ENCODE results near the gene TPPP.
"Not testable (repeated sequence)": the region's sequence is repeated elsewhere in the genome, so short reads cannot be mapped to it uniquely, and the experiment has no call there.

The TPPP gene

DNA sequence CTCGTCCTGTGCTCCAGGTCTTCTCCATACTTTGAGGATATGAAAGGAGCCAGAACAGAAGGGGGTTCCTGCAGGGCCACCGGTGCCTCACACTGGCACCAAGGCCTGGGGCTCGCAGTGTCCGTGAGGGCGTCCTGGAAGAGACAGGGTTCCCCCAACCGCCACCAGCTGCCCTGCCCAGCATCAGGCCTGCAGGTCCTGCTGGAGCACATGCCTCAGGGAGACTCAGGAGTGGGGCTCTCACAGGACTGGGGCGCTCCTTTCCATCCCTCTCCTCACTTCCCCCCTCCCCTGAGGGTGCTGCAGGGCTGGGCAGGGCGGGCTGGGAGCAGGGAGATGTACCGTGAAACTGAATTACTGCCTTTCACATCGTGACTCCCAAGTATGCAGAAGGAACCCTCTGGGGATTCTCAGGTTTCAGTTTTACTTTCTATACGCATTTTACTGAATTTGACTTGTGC is 49.3 kb downstream of the TPPP start:
- DNase-seq, result no peak

DNA sequence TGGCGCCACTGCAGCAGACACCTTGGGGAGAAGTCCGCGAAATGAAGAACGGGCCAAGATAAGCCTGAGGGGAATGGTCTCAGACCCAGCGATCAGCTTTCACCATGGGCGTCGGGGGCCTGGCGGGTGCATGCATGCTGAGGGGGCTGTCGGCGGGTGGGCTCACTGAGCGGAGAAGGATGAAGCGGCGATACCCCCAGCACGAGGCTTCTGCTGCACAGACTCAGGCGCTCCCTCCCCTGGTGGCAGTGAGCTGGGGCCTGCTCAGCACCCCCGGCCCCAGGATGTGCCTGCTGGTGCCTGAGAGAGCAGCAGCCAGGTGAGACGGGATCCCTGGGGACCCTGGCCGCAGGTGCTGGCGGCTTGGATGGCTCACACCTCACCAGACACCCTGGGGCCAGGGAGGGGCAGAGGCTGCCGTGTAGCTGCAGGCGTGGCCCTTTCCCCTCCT is 49.8 kb downstream of the TPPP start:
- no peak for DNase-seq

DNA sequence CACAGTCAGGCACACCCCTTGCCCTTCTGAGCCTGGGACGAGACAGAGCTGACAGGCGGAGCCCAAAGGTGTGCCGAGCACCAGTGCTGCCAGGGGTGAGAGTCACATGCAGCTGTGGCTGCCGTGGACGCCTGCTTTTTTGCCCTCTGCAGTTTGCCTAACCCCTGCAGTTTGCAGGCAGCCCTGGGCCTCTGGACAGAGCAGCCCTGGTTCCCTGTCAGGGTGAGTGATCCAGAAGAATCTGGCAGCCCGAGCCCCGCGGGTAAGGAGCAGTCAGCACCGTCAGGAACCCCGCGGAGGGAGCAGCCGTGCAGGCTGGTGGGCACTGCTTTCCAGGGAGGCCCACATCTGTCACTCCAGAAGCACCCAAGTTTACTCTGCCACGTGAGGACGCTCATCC is 50.7 kb downstream of the TPPP start:
- DNase-seq, result no peak

DNA sequence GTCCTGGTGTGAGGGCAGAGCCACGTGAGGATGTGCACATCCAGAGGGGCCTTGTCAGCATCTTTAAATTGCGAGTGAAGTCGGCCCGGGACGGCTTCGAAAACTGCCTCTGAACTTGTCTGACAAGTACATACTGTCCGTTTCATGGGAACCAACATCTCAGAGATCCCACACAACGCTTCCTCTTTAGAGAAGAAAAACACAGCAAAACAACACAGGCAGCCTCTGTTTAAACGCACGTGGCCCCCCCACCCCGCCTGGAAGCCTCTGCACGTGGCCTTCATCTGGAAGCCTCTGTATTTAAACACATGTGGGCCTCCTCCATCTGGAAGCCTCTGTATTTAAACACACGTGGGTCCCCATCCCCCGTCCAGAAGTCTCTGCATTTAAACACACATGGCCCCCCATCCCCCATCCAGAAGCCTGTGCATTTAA is 51.8 kb downstream of the TPPP start:
- no peak for DNase-seq

DNA sequence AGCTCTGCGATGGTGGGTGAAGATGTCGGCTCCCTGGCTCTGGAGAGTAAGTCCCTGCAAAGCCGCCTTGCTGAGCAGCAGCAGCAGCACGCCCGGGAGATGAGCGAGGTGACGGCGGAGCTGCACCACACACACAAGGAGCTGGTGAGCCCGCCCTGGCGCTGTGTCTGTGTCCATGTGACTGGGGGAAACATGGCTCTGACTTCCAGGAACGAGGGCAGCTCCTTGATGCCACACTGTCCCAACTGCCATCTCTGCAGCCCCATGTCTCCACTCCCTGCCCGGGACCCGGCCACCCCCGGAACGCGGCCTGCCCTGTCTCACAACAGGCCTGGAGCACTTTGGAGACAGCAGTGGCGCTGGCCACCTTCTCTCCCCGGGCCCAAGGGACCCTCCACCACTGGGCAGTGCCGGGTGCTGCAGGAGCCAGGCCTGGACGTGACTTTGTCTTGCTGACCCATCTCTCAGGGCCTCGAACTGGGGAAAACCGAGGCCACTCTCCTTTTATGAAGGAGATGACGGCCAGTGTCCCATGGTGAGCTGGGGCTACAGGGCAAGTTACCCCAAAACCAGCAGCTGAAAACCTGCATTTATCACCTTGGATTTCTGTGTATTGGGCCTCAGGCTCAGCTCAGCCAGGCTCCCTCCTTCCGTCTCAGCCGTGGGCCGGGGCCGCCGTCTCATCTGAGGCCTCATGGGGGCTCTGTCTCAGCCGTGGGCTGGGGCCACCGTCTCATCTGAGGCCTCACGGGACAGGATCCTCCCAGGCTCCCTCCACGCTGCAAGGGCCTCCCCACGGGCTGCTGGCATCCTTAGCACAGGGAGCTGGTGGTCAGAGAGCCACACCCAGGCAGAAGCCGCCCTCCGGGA is 52.5 kb downstream of the TPPP start:
- DNase-seq, result no peak

DNA sequence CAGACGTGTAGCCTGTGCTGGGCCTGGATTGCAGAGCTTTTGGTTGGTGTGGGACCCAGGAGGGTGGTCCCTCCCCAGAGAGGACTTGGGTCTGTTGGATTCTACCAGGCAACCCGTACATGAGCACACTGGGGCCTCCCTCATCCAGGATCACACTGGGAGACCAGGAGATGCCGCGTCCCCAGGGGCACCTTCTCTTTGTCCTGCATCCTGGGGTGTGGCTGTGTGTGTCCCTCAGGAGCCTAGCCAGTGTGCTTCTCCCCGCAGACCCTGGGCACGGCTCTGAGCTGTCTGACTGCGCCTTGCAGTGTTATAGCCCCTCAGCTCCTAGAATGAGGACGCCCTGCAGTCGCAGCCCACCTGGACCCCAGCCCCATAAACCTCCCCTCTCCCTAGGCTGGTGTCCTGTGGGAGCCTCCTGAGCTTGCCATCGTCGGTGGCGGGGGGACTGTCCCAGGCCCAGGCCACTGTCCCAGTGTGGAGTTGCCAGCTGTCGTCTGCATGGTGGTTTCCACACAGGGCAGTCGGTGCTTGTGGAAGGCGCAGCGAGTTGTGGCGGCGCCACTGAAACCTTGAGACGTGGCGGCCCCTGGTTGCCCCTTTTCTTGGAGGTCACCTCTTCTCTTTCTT is 53.5 kb downstream of the TPPP start:
- DNase-seq, result no peak

DNA sequence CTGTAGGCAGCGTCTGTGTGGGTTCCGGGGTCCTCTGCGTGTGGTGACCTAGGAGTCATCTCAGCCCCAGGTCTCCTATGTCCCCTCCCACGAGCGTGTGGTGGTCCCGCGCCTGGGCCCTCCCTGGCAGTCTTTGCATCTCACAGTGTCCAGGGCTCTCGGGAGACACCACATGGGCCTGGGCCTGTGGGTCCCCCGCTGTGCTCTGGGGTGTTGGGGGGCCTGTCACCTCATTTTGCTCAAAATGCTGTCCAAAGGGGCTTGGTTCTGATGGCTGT is 54.0 kb downstream of the TPPP start:
- DNase-seq, result no peak

DNA sequence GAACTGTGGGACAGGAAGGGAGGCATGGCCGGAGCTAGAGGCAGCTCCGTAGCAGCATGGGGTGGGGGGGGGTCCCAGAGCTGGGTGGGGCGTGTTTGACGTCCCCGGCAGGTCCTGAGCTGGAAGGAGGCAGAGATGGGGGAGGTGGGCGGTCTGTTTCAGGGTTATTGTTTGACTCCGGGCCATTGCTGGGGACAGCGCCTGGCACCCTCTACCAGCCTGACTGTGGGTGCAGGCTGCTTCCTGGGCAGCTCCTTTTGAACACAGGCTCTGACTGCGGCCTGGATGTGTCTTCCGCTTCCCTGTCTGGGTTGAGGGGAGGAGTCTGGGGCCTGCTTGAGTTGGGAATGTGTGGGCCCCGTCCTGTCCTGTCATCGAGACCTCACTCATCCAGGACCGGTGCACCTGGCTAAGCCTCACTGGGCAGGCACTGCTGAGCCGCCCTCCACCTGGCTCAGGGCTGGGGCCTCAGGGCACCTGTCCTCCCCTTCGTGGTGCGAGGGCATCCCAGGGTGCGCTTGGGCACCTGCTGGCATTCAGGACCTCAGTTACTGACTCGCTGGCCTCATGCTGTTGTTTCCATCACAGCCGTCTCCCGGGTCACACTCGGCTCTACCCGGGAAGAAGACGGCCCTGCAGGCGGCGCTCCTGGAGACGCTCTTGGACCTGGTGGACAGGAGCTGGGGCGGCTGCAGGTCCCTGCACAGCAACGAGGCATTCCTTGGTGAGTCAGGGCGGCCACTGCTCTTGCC is 54.5 kb downstream of the TPPP start:
- DNase-seq, result no peak

DNA sequence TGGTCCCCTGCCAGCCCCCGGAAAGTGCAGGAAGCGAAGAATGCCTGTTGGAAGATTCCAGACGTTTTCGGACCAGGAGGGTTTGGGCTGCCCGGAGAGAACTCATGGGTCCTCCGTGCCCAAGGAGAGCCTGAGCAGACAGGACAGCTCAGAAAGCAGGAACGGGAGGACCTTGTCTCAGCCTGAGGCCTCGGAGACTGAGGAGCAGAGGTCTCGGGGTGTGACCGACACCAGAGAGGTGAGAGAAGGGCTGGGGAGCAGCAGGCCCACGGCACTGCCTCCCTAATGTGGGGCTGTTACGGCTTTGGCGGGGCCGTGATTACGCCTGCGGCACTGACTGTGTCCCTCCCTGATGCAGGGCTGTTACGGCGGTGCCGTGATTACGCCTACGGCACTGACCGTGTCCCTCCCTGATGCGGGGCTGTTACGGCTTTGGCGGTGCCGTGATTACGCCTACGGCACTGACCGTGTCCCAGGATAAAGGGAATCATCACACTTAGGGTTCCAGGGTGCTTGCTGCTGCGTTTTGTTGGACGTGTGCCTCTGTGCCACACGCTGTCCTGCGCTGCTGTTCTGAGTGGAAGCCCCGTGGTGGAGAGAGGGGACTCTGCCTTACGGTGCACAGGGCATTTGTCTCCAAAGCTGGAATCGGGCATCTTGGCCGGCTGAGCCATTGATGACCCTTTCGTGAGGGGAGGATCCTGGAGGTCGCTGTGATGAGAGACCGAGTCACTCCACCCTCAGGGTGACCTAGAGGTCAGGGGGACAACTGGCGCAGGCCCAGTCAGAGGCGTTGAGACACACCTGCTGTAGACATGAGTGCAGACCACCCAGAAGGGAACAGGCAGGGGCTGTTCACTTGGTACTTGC is 55.3 kb downstream of the TPPP start:
- DNase-seq, result no peak

DNA sequence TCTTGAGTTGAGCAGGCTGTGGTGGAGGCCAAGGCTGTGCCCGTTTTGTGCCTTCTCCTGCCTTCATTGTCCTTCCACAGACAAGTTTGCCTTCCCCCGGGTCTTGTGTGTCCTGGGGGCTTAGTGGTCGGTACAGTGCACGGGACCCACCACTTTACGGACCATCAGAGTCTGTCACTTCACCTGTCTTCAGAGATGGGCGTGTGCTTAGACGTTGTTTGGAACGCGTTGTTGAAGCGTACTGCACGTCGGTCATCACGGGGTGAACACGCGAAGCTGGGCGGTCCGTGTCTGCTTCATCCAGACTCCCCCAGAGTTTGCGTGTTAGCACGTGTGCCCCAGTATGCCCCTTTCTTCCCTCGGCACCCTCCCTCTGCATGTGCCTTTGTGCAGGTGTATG is 56.2 kb downstream of the TPPP start:
- no peak for DNase-seq

DNA sequence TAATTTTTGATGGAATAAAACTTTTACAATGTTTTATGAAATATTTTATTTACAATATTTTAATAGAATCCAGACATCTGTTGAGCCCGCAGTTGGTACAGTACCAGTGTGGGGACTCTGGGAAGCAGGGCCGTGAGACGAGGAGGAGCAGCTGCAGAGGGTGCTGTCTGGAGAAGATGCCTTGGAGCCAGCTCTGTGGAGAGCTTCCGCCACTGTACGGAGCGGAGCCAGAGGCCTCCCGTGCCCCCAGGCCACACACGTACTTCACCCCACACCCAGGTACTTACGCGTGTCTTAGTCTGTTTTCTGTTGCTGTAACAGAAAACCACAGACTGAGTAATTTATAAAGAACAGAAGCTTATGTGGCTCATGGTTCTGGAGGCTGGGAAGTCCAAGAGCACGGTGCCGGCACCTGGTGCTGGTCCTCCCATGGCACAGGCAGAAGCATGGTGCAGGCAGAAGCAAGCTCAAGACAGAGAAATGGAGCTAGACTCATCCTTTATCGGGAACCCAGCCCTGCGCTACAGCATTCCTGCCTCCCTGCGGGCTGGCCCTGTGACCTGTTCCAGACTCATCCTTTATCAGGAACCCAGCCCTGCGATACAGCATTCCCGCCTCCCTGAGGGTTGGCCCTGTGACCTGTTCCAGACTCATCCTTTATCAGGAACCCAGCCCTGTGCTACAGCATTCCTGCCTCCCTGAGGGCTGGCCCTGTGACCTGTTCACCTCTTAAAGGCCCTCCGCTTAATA is 57.7 kb downstream of the TPPP start:
- no peak for DNase-seq

DNA sequence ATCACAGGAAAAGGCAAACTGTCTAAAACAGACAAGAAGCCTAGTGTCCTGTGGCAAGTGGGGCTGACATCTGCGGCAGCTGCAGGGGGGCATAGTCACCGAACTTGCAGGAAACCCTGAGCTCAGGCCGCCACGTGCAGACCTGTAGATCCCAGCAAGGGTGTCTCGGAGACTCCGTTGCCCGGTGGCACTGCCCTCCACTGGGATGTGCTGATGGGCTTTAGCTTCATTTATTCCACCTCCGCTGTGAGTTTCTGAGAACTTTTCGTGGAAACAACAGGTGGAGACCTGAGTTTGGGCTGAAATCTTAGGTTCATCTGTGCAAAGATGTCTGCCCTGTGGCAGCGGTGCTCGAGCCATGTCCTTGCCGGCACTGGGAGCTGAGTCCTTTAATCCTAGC is 59.0 kb downstream of the TPPP start:
- no peak for DNase-seq

DNA sequence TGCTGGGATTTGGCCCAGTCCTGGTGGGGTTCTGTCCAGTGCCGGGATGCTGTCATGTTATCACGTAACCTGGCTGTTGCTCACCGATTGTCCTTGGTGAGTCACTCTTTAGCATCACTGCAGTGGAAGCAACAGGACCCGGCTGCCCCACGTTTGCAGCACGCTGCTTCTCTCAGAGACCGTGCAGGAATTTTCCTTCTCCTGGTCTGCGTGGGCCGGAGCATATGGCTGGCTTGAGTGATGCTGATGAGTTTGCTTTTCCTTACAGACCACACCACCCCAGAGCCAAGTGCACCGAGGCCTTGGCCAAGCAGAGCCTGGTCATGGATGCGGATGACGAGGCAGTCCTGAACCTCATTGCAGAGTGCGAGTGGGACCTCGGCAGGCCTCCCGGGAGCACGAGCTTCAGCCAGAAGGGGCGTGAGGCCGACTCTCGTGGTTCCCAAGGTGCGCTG is 59.6 kb downstream of the TPPP start:
- DNase-seq, result no peak

DNA sequence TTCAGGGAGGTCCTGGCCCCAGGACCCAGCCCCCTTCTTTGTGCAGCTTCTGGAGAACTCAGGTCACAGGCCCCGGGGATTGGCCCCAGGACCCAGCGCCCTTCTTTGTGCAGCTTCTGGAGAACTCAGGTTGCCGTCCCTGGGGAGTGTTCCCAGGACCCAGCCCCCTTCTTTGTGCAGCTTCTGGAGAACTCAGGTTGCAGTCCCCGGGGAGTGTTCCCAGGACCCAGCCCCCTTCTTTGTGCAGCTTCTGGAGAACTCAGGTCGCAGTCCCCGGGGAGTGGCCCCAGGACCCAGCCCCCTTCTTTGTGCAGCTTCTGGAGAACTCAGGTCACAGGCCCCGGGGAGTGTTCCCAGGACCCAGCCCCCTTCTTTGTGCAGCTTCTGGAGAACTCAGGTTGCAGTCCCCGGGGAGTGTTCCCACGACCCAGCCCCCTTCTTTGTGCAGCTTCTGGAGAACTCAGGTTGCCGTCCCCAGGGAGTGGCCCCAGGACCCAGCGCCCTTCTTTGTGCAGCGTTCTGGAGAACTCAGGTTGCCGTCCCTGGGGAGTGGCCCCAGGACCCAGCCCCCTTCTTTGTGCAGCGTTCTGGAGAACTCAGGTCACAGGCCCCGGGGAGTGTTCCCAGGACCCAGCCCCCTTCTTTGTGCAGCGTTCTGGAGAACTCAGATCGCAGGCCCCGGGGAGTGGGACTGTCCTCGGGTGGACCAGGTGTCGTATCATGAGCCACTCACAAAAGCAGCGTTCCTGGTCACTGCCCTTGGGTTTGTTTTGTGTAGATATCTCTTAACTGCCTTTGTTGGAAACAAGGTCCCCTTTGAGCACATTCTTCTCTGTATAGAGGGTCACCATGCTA is 64.6 kb downstream of the TPPP start:
- not testable (repeated sequence) for DNase-seq

DNA sequence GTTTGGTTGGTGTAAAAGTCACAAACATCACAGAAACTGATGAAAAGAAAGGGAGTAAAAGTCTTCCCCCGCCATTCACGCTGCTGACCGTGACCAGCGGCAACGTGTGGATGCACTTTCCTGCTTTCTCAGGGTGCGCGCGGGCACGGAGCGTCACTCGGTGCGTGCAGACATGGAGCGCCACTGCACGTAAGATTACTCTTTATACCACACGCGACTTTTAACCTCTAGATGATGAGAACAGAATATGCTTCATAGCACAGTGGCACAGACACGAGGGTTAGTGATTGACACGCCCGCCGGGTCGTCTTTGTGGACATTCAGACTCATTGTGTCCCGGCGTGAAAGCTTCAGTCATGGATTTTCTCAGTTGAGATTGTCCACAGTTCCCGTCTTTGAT is 65.3 kb downstream of the TPPP start:
- no peak for DNase-seq

DNA sequence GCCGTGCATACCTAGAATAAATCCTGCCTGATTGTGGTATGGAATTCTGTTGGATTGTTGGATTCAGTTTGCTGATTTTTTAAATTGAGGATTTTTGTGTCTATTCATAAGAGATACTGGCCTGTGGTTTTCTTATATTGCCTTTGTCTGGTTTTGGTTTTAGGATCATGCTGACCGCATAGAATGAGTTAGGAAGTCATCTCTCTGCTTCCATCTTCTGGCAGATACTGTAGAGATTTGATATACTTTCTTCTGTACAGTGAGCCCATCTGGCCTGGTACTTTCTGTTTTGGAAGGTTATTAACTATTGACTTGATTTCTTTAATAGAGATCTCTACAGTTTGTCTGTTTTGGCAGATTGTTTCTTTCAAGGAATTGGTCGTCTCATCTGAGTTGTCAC is 66.3 kb downstream of the TPPP start:
- DNase-seq, result no peak

DNA sequence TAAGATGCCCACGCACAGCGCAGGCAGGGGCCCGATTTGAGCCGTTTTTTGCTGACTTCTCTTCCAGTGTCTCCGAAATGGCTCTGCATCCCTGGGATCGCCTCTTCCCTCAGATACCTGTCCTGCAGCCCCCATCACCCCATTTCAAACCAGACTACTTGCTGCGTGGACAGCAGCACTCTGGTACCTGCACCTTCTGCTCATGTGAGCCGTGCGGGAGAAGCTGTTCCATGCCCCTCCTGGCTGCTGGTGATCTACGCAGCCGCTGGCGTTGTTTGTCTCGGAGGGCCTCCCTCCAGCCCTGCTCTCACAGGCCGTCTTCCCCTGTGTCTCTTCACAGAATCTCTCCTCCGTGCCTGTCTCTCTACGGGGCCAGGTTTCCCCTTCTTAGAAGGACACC is 67.6 kb downstream of the TPPP start:
- no peak for DNase-seq

DNA sequence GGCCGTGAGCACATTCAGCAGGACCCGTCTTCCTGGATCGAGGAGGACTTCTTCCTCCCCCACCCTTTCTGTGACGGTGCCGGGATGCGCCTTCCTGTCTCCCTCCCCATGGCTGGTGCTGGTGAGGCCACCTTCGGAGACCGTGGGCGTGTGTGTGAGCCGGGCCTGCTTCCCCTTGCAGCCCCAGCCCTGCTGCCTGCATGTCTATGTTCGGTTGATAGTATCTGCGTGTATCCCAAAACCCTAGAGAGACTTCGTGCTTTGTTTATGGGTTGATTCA is 68.3 kb downstream of the TPPP start:
- DNase-seq, result no peak

DNA sequence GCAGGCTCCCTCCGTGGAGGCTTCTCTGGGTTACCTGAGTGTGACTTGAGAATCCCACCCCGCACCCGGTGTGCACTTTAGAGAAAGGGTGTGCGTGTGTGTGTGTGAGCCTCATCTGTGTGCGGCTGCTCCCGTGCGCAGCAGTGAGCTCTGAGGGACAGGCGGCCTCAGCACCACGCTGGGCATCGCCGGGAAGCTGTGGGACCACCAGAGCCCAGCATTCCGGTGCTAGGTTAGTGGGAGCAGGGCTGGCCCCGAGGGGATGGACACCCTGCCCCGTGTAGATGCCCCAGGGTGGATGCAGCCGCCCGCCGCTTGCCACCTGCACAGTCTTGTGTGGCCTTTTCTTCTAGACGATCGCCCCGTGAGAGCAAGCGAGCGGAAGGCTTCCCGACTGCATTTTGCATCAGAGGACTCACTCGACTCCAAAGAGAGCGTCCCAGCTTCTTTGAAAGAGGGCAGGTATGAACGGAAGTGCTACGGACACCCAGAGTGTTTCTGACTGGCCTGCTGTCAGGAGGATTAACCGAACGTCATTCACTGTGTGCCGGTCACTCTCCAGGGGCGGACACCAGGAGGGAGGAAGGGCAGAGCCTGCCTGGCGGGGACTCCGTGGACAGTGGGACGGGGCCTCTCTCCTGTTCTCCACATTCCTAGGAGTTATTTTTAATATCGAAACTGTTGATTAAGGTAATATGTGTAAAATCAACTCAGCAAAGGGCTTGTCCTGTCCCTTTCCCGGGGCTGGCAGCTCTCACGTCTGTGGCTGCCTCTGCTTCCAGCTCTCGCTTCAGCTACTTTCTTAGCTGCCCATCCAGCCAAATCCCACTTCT is 68.8 kb downstream of the TPPP start:
- no peak for DNase-seq

DNA sequence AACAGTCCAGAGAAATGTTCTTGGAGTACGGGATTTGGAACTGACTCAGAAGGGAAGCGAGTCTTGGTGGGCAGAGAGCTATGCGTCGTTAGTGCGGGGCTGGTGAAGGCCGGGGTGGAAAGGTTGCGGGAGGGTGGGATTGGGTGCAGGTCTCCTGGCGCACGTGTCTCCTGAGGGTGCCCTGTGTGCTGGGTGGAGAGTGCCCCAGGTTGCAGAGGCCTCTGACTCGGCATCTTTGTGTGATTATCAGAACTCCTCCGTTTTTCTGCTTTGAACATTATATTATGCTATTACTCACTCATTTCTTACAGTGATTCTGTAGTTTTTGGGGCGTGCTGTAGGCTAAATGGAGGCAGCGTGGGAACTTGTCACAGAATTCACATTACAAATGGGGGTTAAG is 69.6 kb downstream of the TPPP start:
- no peak for DNase-seq

All from hippocampal formation (tissue), 2 donors.